Panc1 (cell line): Measurements from ENCODE around the gene UNC5CL.

Experiments
- POLR2AphosphoS5 ChIP-seq: IDR thresholded peaks from 2 replicates; pipeline ENCODE4 v1.6.1; 2012; ENCODE audit warnings: mild to moderate bottlenecking, low read depth, low read length, moderate library complexity
- REST ChIP-seq, 2 experiments: IDR thresholded peaks; 2 replicates each; pipeline ENCODE4 v1.6.1; 2011 to 2012; ENCODE audit warnings: low read depth in 2 of 2, control low read depth in 1 of 2, low read length in 1 of 2, mild to moderate bottlenecking in 1 of 2, moderate library complexity in 1 of 2; ENCODE audit not compliant: insufficient read depth in 1 of 2
- TF ChIP-seq, protein P1 (sequence below): fragments of 450-650 bp; IDR thresholded peaks from 2 replicates; pipeline ENCODE4 v1.5.1; 2017; ENCODE audit warnings: mild to moderate bottlenecking

GRCh38 chr6:40997234-40997957 lies 41.6 kb downstream of the UNC5CL start:
- TF ChIP-seq, protein P1, sequence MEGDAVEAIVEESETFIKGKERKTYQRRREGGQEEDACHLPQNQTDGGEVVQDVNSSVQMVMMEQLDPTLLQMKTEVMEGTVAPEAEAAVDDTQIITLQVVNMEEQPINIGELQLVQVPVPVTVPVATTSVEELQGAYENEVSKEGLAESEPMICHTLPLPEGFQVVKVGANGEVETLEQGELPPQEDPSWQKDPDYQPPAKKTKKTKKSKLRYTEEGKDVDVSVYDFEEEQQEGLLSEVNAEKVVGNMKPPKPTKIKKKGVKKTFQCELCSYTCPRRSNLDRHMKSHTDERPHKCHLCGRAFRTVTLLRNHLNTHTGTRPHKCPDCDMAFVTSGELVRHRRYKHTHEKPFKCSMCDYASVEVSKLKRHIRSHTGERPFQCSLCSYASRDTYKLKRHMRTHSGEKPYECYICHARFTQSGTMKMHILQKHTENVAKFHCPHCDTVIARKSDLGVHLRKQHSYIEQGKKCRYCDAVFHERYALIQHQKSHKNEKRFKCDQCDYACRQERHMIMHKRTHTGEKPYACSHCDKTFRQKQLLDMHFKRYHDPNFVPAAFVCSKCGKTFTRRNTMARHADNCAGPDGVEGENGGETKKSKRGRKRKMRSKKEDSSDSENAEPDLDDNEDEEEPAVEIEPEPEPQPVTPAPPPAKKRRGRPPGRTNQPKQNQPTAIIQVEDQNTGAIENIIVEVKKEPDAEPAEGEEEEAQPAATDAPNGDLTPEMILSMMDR: no peak
- TF ChIP-seq POLR2AphosphoS5 (peak; percentile 87), REST (IDR thresholded peaks at IDR 0.05; ENCODE audit: insufficient read depth in 1 of 2, low read depth in 2 of 2, low read length in 1 of 2) (0 out of 4 replicates have a peak, but pooled peaks of 1 of the 2 experiments have one; percentile 39)
